Calu3 (cell line): ENCODE data around the gene KCNS3. TPM values are rescaled to one million over a fixed set of nuclear protein-coding genes. Genes with fewer than 3 reads are reported as not detected.

ENCODE experiments used
- BruUV-seq: library from RNA; stranded (reverse); fragments of 400-500 nt; replicated peaks from 2 replicates; lab custom pipeline; 2021; lab: Mats Ljungman, UMichigan
- CTCF ChIA-PET: fragments of 300-600 bp; sonication (Branson Sonifier 250); formaldehyde crosslinking; loops from one replicate; lab custom pipeline; 2022; ENCODE audit warnings: antibody characterized with exemption; lab: Charles Lee
- DNase-seq: peaks from one replicate; pipeline ENCODE4 v3.0.0; 2022
- H3K27ac Mint-ChIP-seq: one replicate; pipeline ENCODE4 v1.8.0; 2022; ENCODE audit warnings: mixed read lengths; ENCODE audit not compliant: unreplicated experiment
- H3K27me3 Mint-ChIP-seq: one replicate; pipeline ENCODE4 v1.8.0; 2022; ENCODE audit warnings: mixed read lengths; ENCODE audit not compliant: unreplicated experiment
- H3K36me3 Mint-ChIP-seq: one replicate; pipeline ENCODE4 v1.8.0; 2022; ENCODE audit warnings: mild to moderate bottlenecking, moderate library complexity, mixed read lengths; ENCODE audit not compliant: insufficient read depth, unreplicated experiment
- H3K4me1 Mint-ChIP-seq: one replicate; pipeline ENCODE4 v1.8.0; 2022; ENCODE audit warnings: mild to moderate bottlenecking, low read depth, mixed read lengths; ENCODE audit not compliant: unreplicated experiment
- H3K4me3 Mint-ChIP-seq: one replicate; pipeline ENCODE4 v1.8.0; 2022; ENCODE audit warnings: mild to moderate bottlenecking, low read depth, moderate library complexity, mixed read lengths; ENCODE audit not compliant: unreplicated experiment
- H3K9me3 Mint-ChIP-seq: one replicate; pipeline ENCODE4 v1.8.0; 2022; ENCODE audit warnings: low read depth, mixed read lengths; ENCODE audit not compliant: unreplicated experiment
- intact Hi-C: fragments of 100-400 bp; cut with micrococcal nuclease; formaldehyde crosslinking; loops from one replicate; pipeline ENCODE4 v1.10.0; 2022; ENCODE audit not compliant: unreplicated experiment
- total RNA-seq: library from RNA; stranded (reverse); gene quantifications from 2 replicates; pipeline ENCODE4 v1.2.3, GENCODE V29; 2022
- TF ChIP-seq, protein P1 (sequence below): fragments of 200-600 bp; IDR thresholded peaks from one replicate; pipeline ENCODE4 v1.8.0; 2022; ENCODE audit warnings: antibody characterized with exemption; ENCODE audit not compliant: unreplicated experiment

Gene KCNS3
- total RNA-seq, 1 experiment from 2014 or later, result 5.0 TPM

DNA sequence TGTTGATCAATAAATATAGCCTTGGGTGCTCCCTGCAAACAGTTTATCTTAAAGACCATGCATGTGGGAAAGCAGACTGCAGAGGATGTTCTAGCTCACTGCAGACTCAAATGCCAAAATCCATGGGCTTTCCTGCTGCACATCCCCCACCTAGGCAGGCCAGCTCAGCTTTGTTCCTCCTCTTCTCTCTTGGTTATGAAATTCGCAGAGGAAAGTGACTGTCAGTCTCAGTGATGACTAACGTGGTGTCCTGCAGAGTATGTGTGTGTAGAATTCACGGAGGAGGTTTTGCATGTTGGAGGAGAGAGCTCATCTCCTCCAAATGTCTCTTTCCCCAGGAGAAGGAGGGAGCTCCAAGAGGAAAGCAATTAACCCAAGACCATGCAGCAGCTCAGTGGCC is 21.4 kb upstream of the KCNS3 start:
- H3K27ac Mint-ChIP-seq, result no peak overlapping the region
- H3K4me1 Mint-ChIP-seq, result no peaks in the 10 kb centered on the region
- intact Hi-C loops, result loop anchor here (5.0 kb wide), 1 partner anchor 60 kb away; no protein-coding TSS in a partner anchor
- CTCF ChIA-PET, result no interaction called here
- TF ChIP-seq, protein P1, sequence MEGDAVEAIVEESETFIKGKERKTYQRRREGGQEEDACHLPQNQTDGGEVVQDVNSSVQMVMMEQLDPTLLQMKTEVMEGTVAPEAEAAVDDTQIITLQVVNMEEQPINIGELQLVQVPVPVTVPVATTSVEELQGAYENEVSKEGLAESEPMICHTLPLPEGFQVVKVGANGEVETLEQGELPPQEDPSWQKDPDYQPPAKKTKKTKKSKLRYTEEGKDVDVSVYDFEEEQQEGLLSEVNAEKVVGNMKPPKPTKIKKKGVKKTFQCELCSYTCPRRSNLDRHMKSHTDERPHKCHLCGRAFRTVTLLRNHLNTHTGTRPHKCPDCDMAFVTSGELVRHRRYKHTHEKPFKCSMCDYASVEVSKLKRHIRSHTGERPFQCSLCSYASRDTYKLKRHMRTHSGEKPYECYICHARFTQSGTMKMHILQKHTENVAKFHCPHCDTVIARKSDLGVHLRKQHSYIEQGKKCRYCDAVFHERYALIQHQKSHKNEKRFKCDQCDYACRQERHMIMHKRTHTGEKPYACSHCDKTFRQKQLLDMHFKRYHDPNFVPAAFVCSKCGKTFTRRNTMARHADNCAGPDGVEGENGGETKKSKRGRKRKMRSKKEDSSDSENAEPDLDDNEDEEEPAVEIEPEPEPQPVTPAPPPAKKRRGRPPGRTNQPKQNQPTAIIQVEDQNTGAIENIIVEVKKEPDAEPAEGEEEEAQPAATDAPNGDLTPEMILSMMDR, result no peak
- H3K27me3 Mint-ChIP-seq, result peaks cover 87% of the 10 kb centered on the region
- H3K4me3 Mint-ChIP-seq, result no peak overlapping the region
- peaks cover 2% of the 10 kb centered on the region for H3K9me3 Mint-ChIP-seq
- DNase-seq, result no peak
- no TSS peak for BruUV-seq
- H3K36me3 Mint-ChIP-seq, result no peaks in the 10 kb centered on the region

DNA sequence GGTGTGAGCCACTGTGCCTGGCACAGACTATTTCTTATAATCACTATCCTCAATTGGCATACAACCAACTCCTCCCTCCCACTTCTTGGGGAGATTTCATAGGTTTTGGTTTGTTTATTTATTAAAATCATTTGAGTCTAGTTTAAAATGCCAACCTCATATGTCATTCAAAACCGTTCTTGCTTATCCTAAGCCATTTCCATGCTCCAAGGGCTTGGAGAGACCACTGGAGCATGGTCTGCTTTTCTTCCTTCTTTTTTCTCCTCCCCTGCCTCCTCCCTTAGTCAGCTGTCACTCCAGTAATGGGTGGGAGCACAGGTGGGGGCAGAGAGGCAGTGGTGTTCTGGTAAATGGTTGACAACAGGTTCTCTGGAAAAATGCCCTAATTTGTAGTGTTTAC is 20.4 kb upstream of the KCNS3 start:
- intact Hi-C loops, result loop anchor here (5.0 kb wide), 1 partner anchor 59 kb away; no protein-coding TSS in a partner anchor
- DNase-seq, result no peak
- Mint-ChIP-seq H3K9me3 (peaks cover 2% of the 10 kb centered on the region), H3K27ac (no peak overlapping the region), H3K27me3 (peaks cover 94% of the 10 kb centered on the region), H3K4me3 (no peak overlapping the region), H3K36me3 (no peaks in the 10 kb centered on the region), H3K4me1 (no peaks in the 10 kb centered on the region)
- CTCF ChIA-PET, result no interaction called here
- TF ChIP-seq, protein P1, result no peak
- BruUV-seq, result no TSS peak

DNA sequence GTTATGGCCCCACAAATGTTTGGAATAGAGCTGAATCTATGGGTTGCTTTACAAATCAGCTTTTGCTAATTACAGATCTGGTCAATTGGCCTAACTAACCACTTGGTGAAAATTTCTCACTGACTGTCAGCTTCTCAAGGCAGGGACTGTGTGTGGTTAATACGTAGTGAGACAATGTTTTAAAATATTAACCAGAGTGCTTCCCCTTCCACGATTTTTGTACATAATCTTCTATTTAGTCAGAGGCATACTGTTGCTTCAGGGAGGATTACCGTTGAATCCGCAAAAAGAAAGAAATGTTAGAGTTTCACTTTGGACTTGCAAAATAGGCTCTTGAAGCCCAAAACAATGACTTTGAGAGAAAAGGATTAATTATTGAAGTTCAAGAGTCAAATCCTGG is 14.9 kb upstream of the KCNS3 start:
- Mint-ChIP-seq H3K4me1 (no peaks in the 10 kb centered on the region), H3K4me3 (no peak overlapping the region), H3K27ac (no peak overlapping the region), H3K9me3 (peaks cover 6% of the 10 kb centered on the region), H3K27me3 (peaks cover 47% of the 10 kb centered on the region), H3K36me3 (no peaks in the 10 kb centered on the region)
- no TSS peak for BruUV-seq
- TF ChIP-seq, protein P1, result no peak
- CTCF ChIA-PET, result no interaction called here
- no peak for DNase-seq
- intact Hi-C loops, result no loop called here

DNA sequence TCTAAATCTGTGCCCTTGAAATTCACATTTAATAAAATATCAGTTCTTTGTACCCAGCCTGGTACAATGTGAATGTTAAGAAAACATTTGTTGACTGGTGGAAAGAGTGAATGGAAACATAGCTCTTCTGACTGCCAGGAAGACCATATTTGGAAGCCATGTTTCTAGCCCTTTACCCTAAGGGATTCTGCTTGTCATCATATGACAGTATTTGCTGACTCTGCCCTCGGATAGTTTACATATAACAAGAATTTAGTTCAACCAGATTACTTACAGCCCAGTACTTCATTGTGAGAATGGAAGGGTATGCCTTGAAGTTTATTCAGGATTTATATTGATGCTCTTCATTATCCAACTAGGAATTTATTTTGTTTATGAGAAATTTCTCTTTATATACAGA is 13.8 kb upstream of the KCNS3 start:
- intact Hi-C loops, result no loop called here
- H3K36me3 Mint-ChIP-seq, result no peaks in the 10 kb centered on the region
- no peak overlapping the region for H3K4me3 Mint-ChIP-seq
- TF ChIP-seq, protein P1, result no peak
- DNase-seq, result no peak
- no TSS peak for BruUV-seq
- CTCF ChIA-PET, result no interaction called here
- peaks cover 6% of the 10 kb centered on the region for H3K9me3 Mint-ChIP-seq
- peaks cover 36% of the 10 kb centered on the region for H3K27me3 Mint-ChIP-seq
- no peak overlapping the region for H3K27ac Mint-ChIP-seq
- no peaks in the 10 kb centered on the region for H3K4me1 Mint-ChIP-seq
